HFFc6 (cell line): ENCODE data around the gene ACKR4. TPM values are rescaled to one million over a fixed set of nuclear protein-coding genes. Genes with fewer than 3 reads are reported as not detected.
A peak's percentile ranks its signal among the peaks of the same experiment; 100 is the strongest.

Experiments used
- DNase-seq: peaks from one replicate; pipeline ENCODE4 v3.0.0-alpha.2; 2018
- H3K27ac Mint-ChIP-seq: 2 replicates; pipeline ENCODE4 v1.8.0; 2020; ENCODE audit warnings: mild to moderate bottlenecking, mixed read lengths
- H3K27me3 Mint-ChIP-seq: 2 replicates; pipeline ENCODE4 v1.8.0; 2021; ENCODE audit warnings: mild to moderate bottlenecking, moderate library complexity, mixed read lengths; ENCODE audit not compliant: insufficient read depth
- H3K36me3 Mint-ChIP-seq: 2 replicates; pipeline ENCODE4 v1.8.0; 2021; ENCODE audit warnings: low read depth, mixed read lengths
- H3K4me1 Mint-ChIP-seq: 2 replicates; pipeline ENCODE4 v1.8.0; 2020; ENCODE audit warnings: low read depth, mixed read lengths
- H3K4me3 Mint-ChIP-seq: 2 replicates; pipeline ENCODE4 v1.8.0; 2020; ENCODE audit warnings: mild to moderate bottlenecking, moderate library complexity, mixed read lengths
- H3K9me3 Mint-ChIP-seq: 2 replicates; pipeline ENCODE4 v1.8.0; 2020; ENCODE audit warnings: mild to moderate bottlenecking, mixed read lengths
- long read RNA-seq: library from polyadenylated mRNA; unstranded; transcript quantifications from one replicate; pipeline ENCODE4 v2.0.0, GENCODE V29; 2019
- total RNA-seq, 6 experiments: library from RNA; stranded (reverse); fragmentation: NEBNext Ultra II Directional; extraction: Animal tissue kit (Norgen Biotek cat#: 25700); gene quantifications; 2 replicates in 1 of 6; 3 replicates in 5 of 6; pipeline ENCODE4 v1.2.3, GENCODE V29; 2021
- TF ChIP-seq, protein P1 (sequence below): fragments of 200-600 bp; sonication (generic); IDR thresholded peaks from 2 replicates; pipeline ENCODE4 v1.5.0; 2021; ENCODE audit warnings: antibody characterized with exemption, mild to moderate bottlenecking

ACKR4 gene
- total RNA-seq, result 1 to 10 TPM in 5 of 6 experiments, under 1 TPM in 1; 0.78 to 8.4 (median 7.1) TPM
- long read RNA-seq, partial matches to known transcripts, result 0 of 5 reads
- long read RNA-seq, other reads (novel, unspliced or antisense), result 1 of 5 reads

DNA sequence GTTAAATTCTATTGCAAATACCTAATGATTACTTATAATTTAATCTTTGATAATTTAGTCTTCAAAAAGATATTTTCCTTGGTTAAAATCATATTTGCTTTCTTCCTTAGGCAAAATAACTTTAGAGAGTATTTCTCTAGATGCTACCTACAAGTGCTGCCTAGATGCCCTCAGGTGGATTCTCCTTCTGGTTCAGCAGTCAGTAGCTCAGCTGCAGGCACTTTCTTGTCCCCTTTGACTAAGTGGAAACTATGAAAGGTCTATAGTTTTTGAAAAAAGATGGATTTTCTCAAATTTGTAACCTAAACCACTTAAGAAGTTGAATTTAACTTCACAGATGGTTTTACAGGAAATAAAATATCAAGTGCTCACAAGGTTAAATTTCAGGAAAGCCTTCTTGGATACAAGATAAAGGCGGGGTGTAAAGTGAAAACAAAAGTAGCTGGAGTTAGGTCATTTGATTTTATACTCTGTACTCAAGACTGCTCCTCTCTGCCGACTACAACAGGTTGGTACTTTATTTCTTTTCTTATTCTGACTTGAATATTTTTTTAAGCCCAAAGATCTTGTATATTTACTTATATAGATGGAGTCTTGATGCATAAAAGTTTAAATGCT is at the start of gene ACKR4:
TSS of gene ACKR4 (plus strand) at position 455 of the 618 bp plus-strand sequence. CDS start 3,128 bp downstream, outside the sequence.
- TF ChIP-seq, protein P1, sequence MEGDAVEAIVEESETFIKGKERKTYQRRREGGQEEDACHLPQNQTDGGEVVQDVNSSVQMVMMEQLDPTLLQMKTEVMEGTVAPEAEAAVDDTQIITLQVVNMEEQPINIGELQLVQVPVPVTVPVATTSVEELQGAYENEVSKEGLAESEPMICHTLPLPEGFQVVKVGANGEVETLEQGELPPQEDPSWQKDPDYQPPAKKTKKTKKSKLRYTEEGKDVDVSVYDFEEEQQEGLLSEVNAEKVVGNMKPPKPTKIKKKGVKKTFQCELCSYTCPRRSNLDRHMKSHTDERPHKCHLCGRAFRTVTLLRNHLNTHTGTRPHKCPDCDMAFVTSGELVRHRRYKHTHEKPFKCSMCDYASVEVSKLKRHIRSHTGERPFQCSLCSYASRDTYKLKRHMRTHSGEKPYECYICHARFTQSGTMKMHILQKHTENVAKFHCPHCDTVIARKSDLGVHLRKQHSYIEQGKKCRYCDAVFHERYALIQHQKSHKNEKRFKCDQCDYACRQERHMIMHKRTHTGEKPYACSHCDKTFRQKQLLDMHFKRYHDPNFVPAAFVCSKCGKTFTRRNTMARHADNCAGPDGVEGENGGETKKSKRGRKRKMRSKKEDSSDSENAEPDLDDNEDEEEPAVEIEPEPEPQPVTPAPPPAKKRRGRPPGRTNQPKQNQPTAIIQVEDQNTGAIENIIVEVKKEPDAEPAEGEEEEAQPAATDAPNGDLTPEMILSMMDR, result no peak
- Mint-ChIP-seq H3K9me3 (no peaks in the 10 kb centered on the region), H3K4me3 (peak within 1 kb of the TSS; percentile 76), H3K36me3 (peaks cover 20% of the 10 kb centered on the region), H3K27me3 (peaks cover 3% of the 10 kb centered on the region), H3K4me1 (peaks cover 65% of the 10 kb centered on the region), H3K27ac (peak within 1 kb of the TSS; percentile 32)
- no peak for DNase-seq

- no peak for DNase-seq
- TF ChIP-seq, protein P1, result no peak
- H3K4me3 Mint-ChIP-seq, result no peak overlapping the region
- H3K36me3 Mint-ChIP-seq, result peaks cover 10% of the 10 kb centered on the region
- H3K4me1 Mint-ChIP-seq, result peaks cover 36% of the 10 kb centered on the region
- peaks cover 3% of the 10 kb centered on the region; the same call in 1 of the 2 replicates for H3K27me3 Mint-ChIP-seq
- no peaks in the 10 kb centered on the region for H3K9me3 Mint-ChIP-seq
- H3K27ac Mint-ChIP-seq, result no peak overlapping the region
These were observed 47.9 kb upstream of the ACKR4 start for GRCh38 chr3:132549169-132549568.

DNA sequence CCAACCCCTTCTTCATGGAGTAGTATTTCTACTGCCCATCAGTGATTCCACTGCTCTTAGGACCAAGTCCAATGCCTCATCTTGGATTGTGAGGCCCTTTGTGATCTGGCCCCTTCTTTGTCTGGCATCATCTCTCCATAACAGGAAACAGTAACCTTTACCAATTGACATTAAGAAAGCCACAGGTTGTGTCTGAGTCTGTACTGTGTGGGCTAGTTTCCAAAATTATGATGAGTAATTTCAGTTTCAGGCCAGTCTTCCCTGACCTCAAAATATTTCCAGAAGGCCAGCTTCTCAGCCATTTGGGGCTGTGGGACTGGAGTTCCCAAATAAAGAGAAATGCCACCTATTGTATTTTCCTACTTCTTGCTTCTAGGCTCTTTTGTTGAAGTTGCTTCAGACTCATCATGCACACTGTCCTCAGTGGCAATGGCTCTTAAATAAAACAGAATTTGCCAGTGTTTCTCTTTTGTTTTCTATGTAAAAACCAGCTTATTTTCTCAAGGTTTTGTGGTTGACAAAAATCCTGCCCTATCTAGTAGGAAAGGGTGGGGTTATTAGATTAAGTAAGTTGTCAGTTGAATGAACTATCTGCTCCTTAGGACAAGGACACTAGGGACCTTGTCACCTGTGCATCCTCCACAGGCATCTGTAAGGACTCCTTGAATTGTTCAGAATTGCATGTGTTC is 47.0 kb upstream of the ACKR4 start:
- peaks cover 5% of the 10 kb centered on the region; the same call in 1 of the 2 replicates for H3K36me3 Mint-ChIP-seq
- TF ChIP-seq, protein P1, result no peak
- no peak overlapping the region for H3K4me3 Mint-ChIP-seq
- 0 out of 2 replicates have a peak, but pooled peaks cover 1% of the 10 kb centered on the region for H3K27me3 Mint-ChIP-seq
- peak overlapping the region; percentile 68 for H3K27ac Mint-ChIP-seq
- DNase-seq, result peak; percentile 51
- no peaks in the 10 kb centered on the region for H3K9me3 Mint-ChIP-seq
- peaks cover 36% of the 10 kb centered on the region for H3K4me1 Mint-ChIP-seq

- Mint-ChIP-seq H3K27me3 (0 out of 2 replicates have a peak, but pooled peaks cover 1% of the 10 kb centered on the region), H3K36me3 (no peaks in the 10 kb centered on the region), H3K4me3 (no peak overlapping the region), H3K4me1 (peaks cover 30% of the 10 kb centered on the region), H3K9me3 (no peaks in the 10 kb centered on the region), H3K27ac (peak overlapping the region; percentile 68)
- no peak for DNase-seq
- TF ChIP-seq, protein P1, result no peak
These were observed 46.3 kb upstream of the ACKR4 start for GRCh38 chr3:132550579-132551305.

- TF ChIP-seq, protein P1, result no peak
- H3K27ac Mint-ChIP-seq, result no peak overlapping the region
- no peak for DNase-seq
- peaks cover 28% of the 10 kb centered on the region for H3K4me1 Mint-ChIP-seq
- no peak overlapping the region for H3K4me3 Mint-ChIP-seq
- H3K9me3 Mint-ChIP-seq, result no peaks in the 10 kb centered on the region
- H3K27me3 Mint-ChIP-seq, result no peaks in the 10 kb centered on the region
- H3K36me3 Mint-ChIP-seq, result peaks cover 2% of the 10 kb centered on the region
These were observed 43.2 kb upstream of the ACKR4 start for GRCh38 chr3:132553826-132554225.
